ENCODE measurements around the gene ADGB.

ADGB gene

DNA sequence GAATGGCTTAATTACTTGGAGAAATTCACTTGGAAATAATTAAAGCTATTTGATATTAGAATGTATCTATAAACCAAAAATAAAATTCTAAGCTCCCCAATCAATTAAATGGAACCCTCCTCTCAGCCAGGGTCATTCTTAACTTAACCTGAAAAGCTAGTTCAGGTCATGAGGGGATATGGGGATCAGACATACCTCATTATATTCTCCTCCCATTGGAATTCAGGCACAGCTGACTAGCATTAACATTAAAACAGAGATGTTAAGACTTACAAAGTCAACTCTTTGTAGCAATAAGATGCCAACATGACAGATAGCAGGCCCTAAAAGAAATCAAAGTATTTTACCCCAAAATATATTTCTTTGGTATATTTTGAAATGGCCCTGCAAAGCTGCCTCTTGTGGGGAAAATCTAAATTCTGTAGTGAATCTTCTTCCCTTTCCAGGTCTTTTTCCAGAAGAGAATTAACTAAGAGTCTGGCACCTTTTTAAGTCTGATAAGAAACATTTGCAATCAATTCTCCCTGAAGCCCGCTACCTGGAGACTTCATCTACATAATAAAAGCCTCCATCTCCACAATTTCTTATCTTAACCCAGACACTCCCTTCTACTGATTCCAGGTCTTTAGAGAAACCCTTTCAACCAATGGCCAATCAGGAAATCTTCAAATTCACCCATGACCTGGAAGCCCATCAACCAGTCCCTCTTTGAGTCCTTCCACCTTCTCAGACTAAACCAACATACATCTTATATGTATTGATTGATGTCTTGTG, 231.2 kb downstream of the ADGB start:
- no peaks in the 10 kb centered on the region for H3K9me3 ChIP-seq (ENCODE audit: severe bottlenecking)
- no peaks in the 10 kb centered on the region for H3K27me3 ChIP-seq (ENCODE audit: insufficient read depth, poor library complexity, severe bottlenecking)
- ATAC-seq (ENCODE audit: low read depth) (no peak), DNase-seq (ENCODE audit: low spot score) (no peak)
- H3K27ac ChIP-seq (ENCODE audit: poor library complexity, severe bottlenecking): no peak overlapping the region
- H3K4me3 ChIP-seq (ENCODE audit: severe bottlenecking): no peak overlapping the region
- no peaks in the 10 kb centered on the region for H3K4me1 ChIP-seq (ENCODE audit: insufficient read depth, poor library complexity, severe bottlenecking)
- no peaks in the 10 kb centered on the region for H3K36me3 ChIP-seq (ENCODE audit: low read depth)
- TF ChIP-seq, protein P1, sequence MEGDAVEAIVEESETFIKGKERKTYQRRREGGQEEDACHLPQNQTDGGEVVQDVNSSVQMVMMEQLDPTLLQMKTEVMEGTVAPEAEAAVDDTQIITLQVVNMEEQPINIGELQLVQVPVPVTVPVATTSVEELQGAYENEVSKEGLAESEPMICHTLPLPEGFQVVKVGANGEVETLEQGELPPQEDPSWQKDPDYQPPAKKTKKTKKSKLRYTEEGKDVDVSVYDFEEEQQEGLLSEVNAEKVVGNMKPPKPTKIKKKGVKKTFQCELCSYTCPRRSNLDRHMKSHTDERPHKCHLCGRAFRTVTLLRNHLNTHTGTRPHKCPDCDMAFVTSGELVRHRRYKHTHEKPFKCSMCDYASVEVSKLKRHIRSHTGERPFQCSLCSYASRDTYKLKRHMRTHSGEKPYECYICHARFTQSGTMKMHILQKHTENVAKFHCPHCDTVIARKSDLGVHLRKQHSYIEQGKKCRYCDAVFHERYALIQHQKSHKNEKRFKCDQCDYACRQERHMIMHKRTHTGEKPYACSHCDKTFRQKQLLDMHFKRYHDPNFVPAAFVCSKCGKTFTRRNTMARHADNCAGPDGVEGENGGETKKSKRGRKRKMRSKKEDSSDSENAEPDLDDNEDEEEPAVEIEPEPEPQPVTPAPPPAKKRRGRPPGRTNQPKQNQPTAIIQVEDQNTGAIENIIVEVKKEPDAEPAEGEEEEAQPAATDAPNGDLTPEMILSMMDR (IDR thresholded peaks at IDR 0.05; ENCODE audit: poor library complexity, severe bottlenecking): no peak

DNA sequence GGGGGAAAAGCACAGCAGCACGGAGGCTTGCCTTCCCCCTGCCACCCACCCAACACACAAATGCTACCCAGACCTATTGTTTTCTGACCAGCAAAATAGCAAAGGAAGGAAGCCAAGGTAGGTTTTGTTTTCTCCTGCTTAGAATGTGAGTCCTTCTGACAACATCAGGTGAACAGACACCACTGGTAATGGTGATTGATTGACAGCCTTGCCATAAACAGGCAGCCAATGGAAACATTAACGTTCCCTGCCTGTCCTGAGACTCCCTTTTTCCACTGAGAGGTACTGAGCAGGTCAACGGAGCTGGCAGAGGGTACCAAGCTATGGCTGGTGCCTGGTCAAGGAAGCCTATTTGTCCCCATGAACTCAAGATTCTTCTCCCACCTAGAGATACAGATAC, 234.4 kb downstream of the ADGB start:
- TF ChIP-seq, protein P1 (IDR thresholded peaks at IDR 0.05; ENCODE audit: poor library complexity, severe bottlenecking): no peak
- Histone ChIP-seq H3K27me3 (ENCODE audit: insufficient read depth, poor library complexity, severe bottlenecking) (no peaks in the 10 kb centered on the region), H3K4me3 (ENCODE audit: severe bottlenecking) (no peak overlapping the region), H3K4me1 (ENCODE audit: insufficient read depth, poor library complexity, severe bottlenecking) (no peaks in the 10 kb centered on the region), H3K9me3 (ENCODE audit: severe bottlenecking) (no peaks in the 10 kb centered on the region), H3K36me3 (ENCODE audit: low read depth) (no peaks in the 10 kb centered on the region), H3K27ac (ENCODE audit: poor library complexity, severe bottlenecking) (no peak overlapping the region)
- DNase-seq (ENCODE audit: low spot score) (no peak), ATAC-seq (ENCODE audit: low read depth) (no peak)

DNA sequence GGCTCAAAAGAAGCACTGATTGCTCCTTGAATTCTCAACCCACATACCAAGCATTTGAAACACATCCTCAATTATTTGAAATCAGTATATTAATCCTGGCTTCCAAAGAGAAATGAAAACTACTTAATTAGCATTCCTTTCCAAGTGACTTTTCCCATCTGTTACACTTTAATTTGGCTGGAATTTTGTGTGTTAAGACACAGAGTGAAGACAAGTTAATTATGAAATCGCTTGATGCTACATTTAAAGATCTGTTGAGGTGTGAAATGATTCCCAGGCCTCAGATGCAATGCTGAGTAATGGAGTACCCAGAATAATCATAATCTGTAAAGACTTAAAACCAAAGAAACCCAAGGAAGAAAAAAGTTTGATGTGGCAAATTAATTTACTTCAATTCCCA, 241.4 kb downstream of the ADGB start:
- Histone ChIP-seq H3K36me3 (ENCODE audit: low read depth) (no peaks in the 10 kb centered on the region), H3K27ac (ENCODE audit: poor library complexity, severe bottlenecking) (no peak overlapping the region), H3K4me3 (ENCODE audit: severe bottlenecking) (no peak overlapping the region), H3K4me1 (ENCODE audit: insufficient read depth, poor library complexity, severe bottlenecking) (no peaks in the 10 kb centered on the region), H3K9me3 (ENCODE audit: severe bottlenecking) (no peaks in the 10 kb centered on the region), H3K27me3 (ENCODE audit: insufficient read depth, poor library complexity, severe bottlenecking) (no peaks in the 10 kb centered on the region)
- DNase-seq (ENCODE audit: low spot score) (no peak), ATAC-seq (ENCODE audit: low read depth) (no peak)
- TF ChIP-seq, protein P1 (IDR thresholded peaks at IDR 0.05; ENCODE audit: poor library complexity, severe bottlenecking): no peak

DNA sequence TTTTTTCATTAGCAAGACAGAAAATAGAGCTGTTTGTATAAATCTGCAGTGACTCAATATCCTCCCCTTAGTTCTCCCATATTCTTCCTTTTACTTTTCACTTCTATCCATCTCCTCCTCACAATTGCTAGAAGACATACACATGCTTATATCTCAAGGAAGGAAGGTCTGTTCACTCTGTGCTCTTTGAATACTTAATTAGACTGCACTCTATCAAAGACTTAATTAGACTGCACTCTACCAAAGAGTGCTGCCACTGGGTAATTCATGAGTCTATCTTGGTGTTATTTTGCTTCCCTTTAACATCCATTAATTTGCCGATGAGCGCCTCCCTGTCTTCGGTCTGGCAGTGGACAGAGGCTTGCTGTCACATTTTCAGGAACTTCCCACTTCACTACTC, 241.9 kb downstream of the ADGB start:
- no peak overlapping the region for H3K4me3 ChIP-seq (ENCODE audit: severe bottlenecking)
- H3K36me3 ChIP-seq (ENCODE audit: low read depth): no peaks in the 10 kb centered on the region
- no peak for DNase-seq (ENCODE audit: low spot score)
- no peaks in the 10 kb centered on the region for H3K4me1 ChIP-seq (ENCODE audit: insufficient read depth, poor library complexity, severe bottlenecking)
- TF ChIP-seq, protein P1 (IDR thresholded peaks at IDR 0.05; ENCODE audit: poor library complexity, severe bottlenecking): no peak
- H3K27ac ChIP-seq (ENCODE audit: poor library complexity, severe bottlenecking): no peak overlapping the region
- H3K9me3 ChIP-seq (ENCODE audit: severe bottlenecking): no peaks in the 10 kb centered on the region
- no peaks in the 10 kb centered on the region for H3K27me3 ChIP-seq (ENCODE audit: insufficient read depth, poor library complexity, severe bottlenecking)
- no peak for ATAC-seq (ENCODE audit: low read depth)

DNA sequence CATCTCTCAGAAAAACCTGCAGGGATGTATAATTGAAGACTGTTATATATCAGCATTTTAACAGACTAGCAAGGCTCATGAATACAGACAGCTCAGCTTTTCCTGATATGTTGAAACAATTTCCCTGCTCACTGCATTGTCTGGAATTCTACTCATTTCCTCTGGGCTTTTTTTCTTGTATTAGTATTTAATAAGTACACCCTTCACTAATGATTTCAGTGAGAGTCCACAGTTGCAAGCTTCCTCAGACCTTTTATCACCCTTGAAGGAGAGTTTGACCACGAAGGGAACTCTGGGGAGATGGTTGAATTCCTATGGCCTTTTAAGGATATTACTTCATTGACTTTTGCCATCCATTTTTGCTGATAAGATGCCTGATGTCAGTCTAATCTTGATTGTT, 248.7 kb downstream of the ADGB start:
- TF ChIP-seq, protein P1 (IDR thresholded peaks at IDR 0.05; ENCODE audit: poor library complexity, severe bottlenecking): no peak
- ATAC-seq (ENCODE audit: low read depth) (no peak), DNase-seq (ENCODE audit: low spot score) (no peak)
- Histone ChIP-seq H3K4me3 (ENCODE audit: severe bottlenecking) (no peak overlapping the region), H3K9me3 (ENCODE audit: severe bottlenecking) (no peaks in the 10 kb centered on the region), H3K27me3 (ENCODE audit: insufficient read depth, poor library complexity, severe bottlenecking) (no peaks in the 10 kb centered on the region), H3K4me1 (ENCODE audit: insufficient read depth, poor library complexity, severe bottlenecking) (no peaks in the 10 kb centered on the region), H3K27ac (ENCODE audit: poor library complexity, severe bottlenecking) (no peak overlapping the region), H3K36me3 (ENCODE audit: low read depth) (no peaks in the 10 kb centered on the region)

Data from RWPE2 (cell line).